GM12878 (cell line): ENCODE measurements around the gene GPT2. TPM values are rescaled to one million over a fixed set of nuclear protein-coding genes. Genes with fewer than 3 reads are reported as not detected.

Experiments used
- ATAC-seq: fragments of 200-7000 bp; cut with Tn5 transposase; 3 replicates; pipeline ENCODE4 v1.9.1; 2020; ENCODE audit warnings: mild to moderate bottlenecking, moderate library complexity
- BruUV-seq: library from RNA; stranded (reverse); fragments of 400-500 nt; replicated peaks from 2 replicates; lab custom pipeline; 2021; lab: Mats Ljungman, UMichigan
- CTCF ChIA-PET: fragments of 300-600 bp; sonication (Branson Sonifier 250); formaldehyde crosslinking; extraction: SDS; loops from one replicate; lab custom pipeline; 2021; ENCODE audit warnings: inconsistent platforms; lab: Yijun Ruan, JAX
- POLR2A ChIA-PET: fragments of 350-600 bp; formaldehyde crosslinking; extraction: SDS; loops from one replicate; lab custom pipeline; 2021; ENCODE audit warnings: inconsistent platforms; lab: Charles Lee
- RAD21 ChIA-PET: fragments of 300-600 bp; sonication (Branson Sonifier 250); formaldehyde crosslinking; loops from one replicate; lab custom pipeline; 2023; ENCODE audit warnings: antibody characterized with exemption; ENCODE audit not compliant: unreplicated experiment; lab: Charles Lee
- SMC1A ChIA-PET: fragments of 300-600 bp; sonication (Branson Sonifier 250); formaldehyde crosslinking; loops from one replicate; lab custom pipeline; 2023; ENCODE audit not compliant: unreplicated experiment, uncharacterized antibody; lab: Charles Lee
- DNase-seq: peaks from one replicate; pipeline ENCODE4 v3.0.0-alpha.2; 2011; ENCODE audit warnings: low read depth, low spot score
- FAIRE-seq: peaks from 3 replicates; lab custom pipeline; 2011; peaks lifted over from hg19 to GRCh38; lab: Jason Lieb, UNC
- H2AFZ ChIP-seq: 2 replicates; pipeline ENCODE4 v1.6.0; 2011; ENCODE audit warnings: low read depth, low read length, control low read depth; ENCODE audit not compliant: control insufficient read depth
- H3K27ac ChIP-seq: 2 replicates; pipeline ENCODE4 v1.5.1; 2011; ENCODE audit warnings: control low read depth; ENCODE audit not compliant: control insufficient read depth, insufficient read depth
- H3K27me3 ChIP-seq, 2 experiments: replicated peaks in 1 of 2; 2 replicates each; pipeline versions ENCODE4 v1.6.0 to v1.6.1; 2011; ENCODE audit warnings: low read length in 1 of 2; ENCODE audit not compliant: control insufficient read depth in 2 of 2, insufficient read depth in 2 of 2
- H3K36me3 ChIP-seq, 2 experiments: 2 replicates each; pipeline ENCODE4 v1.5.1; 2011; ENCODE audit warnings: low read length in 1 of 2; ENCODE audit not compliant: control insufficient read depth in 2 of 2, insufficient read depth in 2 of 2
- H3K4me1 ChIP-seq: 2 replicates; pipeline ENCODE4 v1.6.1; 2011; ENCODE audit warnings: mild to moderate bottlenecking, low read length, moderate library complexity, mixed read lengths; ENCODE audit not compliant: control insufficient read depth, insufficient read depth
- H3K4me2 ChIP-seq: 2 replicates; pipeline ENCODE4 v1.6.0; 2011; ENCODE audit warnings: control low read depth; ENCODE audit not compliant: control insufficient read depth, insufficient read depth
- H3K4me3 ChIP-seq: fragments of 200-600 bp; sonication (generic); 2 replicates; pipeline ENCODE4 v1.5.1; 2016
- H3K79me2 ChIP-seq: 2 replicates; pipeline ENCODE4 v1.6.0; 2011; ENCODE audit warnings: low read length; ENCODE audit not compliant: control insufficient read depth, insufficient read depth
- H3K9ac ChIP-seq: 2 replicates; pipeline ENCODE4 v1.8.0; 2011; ENCODE audit warnings: low read length, control low read depth, mixed read lengths; ENCODE audit not compliant: control insufficient read depth, insufficient read depth
- H3K9me3 ChIP-seq: replicated peaks from 3 replicates; pipeline ENCODE4 v1.5.1; 2011; ENCODE audit warnings: mild to moderate bottlenecking, low read length; ENCODE audit not compliant: control insufficient read depth, insufficient read depth
- H4K20me1 ChIP-seq: 2 replicates; pipeline ENCODE4 v1.6.0; 2011; ENCODE audit not compliant: control insufficient read depth, insufficient read depth
- ATF3 ChIP-seq: IDR thresholded peaks from 2 replicates; pipeline ENCODE4 v1.6.1; 2011; ENCODE audit warnings: low read depth, mild to moderate bottlenecking, low read length, moderate library complexity, borderline replicate concordance; ENCODE audit errors: extremely low read depth
- CEBPZ ChIP-seq: fragments of 150-350 bp; IDR thresholded peaks from 2 replicates; pipeline ENCODE4 v1.6.1; 2016; ENCODE audit warnings: low read depth, low read length
- E2F4 ChIP-seq: IDR thresholded peaks from 2 replicates; pipeline ENCODE4 v1.6.1; 2012; ENCODE audit warnings: low read depth, low read length, improper control_type of control experiment
- SMAD1 ChIP-seq: fragments of 450-650 bp; IDR thresholded peaks from 2 replicates; pipeline ENCODE4 v1.6.1; 2018; ENCODE audit warnings: mild to moderate bottlenecking, low read depth; ENCODE audit not compliant: partially characterized antibody
- SMC3 ChIP-seq: IDR thresholded peaks from 2 replicates; pipeline ENCODE4 v1.6.1; 2011; ENCODE audit warnings: low read length, improper control_type of control experiment, borderline replicate concordance
- SPI1 ChIP-seq: IDR thresholded peaks from 2 replicates; pipeline ENCODE4 v1.6.1; 2011; ENCODE audit warnings: low read depth, mild to moderate bottlenecking, low read length, moderate library complexity, borderline replicate concordance; ENCODE audit not compliant: insufficient read depth
- TCF12 ChIP-seq: IDR thresholded peaks from 2 replicates; pipeline ENCODE4 v1.6.1; 2011; ENCODE audit warnings: low read depth, mild to moderate bottlenecking, low read length
- WGBS: methylation state at CpG from one replicate; pipeline ENCODE4 v1.1.6; 2016; ENCODE audit warnings: low lambda C conversion rate; ENCODE audit not compliant: insufficient replicate concordance, insufficient coverage; ENCODE audit errors: missing lambda C conversion rate; 5-methylcytosine and 5-hydroxymethylcytosine counted together
- in situ Hi-C: fragments of 300-500 bp; cut with MboI; formaldehyde crosslinking; loops from 9 replicates; pipeline ENCODE4 v1.14.3; 2018; ENCODE audit warnings: mixed read lengths
- intact Hi-C: fragments of 100-400 bp; cut with micrococcal nuclease; formaldehyde crosslinking; loops from one replicate; pipeline ENCODE4 v1.14.2; 2022; ENCODE audit not compliant: unreplicated experiment
- polyA plus RNA-seq, 11 experiments: library from polyadenylated mRNA; depleted of rRNA in 4 of 11; unstranded in 6 of 11; stranded (reverse) in 5 of 11; fragments of >200 nt; fragmentation: Nextera tagmentation in 4 of 11; fragmentation: Illumina TruSeq in 1 of 11; extraction: Ambion mirVana in 4 of 11; extraction: Trizol in 1 of 11; gene quantifications; 1 replicate in 1 of 11; 2 replicates in 10 of 11; pipeline versions ENCODE4 v1.2.1 to v1.2.3, GENCODE V29; 2011 to 2016; ENCODE audit warnings: inconsistent platforms in 2 of 11, missing spikeins in 2 of 11, low read depth in 1 of 11
- total RNA-seq, 4 experiments: library from RNA; depleted of rRNA in 3 of 4; stranded (reverse); fragments of >200 nt in 3 of 4; fragmentation: Illumina TruSeq in 1 of 4; extraction: Trizol in 1 of 4; gene quantifications; 2 replicates each; pipeline versions ENCODE4 v1.2.1 to v1.2.3, GENCODE V29; 2013 to 2021
- TF ChIP-seq, protein P1 (sequence below): fragments of 450-650 bp; IDR thresholded peaks from 2 replicates; pipeline ENCODE4 v1.6.1; 2017; ENCODE audit warnings: mild to moderate bottlenecking, low read depth, inconsistent platforms; ENCODE audit not compliant: poor library complexity, severe bottlenecking
- TF ChIP-seq, protein P2 (sequence below): fragments of 150-350 bp; IDR thresholded peaks from 2 replicates; pipeline ENCODE4 v1.6.1; 2014; ENCODE audit warnings: mild to moderate bottlenecking, low read depth, low read length

Gene GPT2
- total and polyA plus RNA-seq, 10 of the 15 experiments (the other 5 are each of a cell fraction or from before 2014, with no cell fraction given): 0.45 to 9.9 (median 4.3) TPM

DNA sequence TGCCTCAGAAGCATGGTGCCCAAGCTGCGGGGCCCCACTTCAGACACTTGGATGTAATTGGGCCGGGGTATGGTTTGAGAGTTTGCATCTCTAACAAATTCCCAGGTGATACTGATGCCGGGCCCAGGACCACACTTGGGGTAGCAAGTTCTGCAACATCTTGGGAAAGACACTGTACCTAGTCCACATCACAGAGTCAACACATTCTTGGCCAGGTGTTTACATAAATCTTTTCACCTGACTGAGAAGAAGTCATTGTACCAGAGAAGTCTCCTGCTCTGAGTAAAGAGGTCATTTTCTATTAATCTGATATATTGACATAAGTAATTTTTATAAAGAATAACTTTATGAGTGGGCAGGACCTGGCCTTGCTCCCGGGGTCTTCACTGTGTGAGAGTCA, 27.5 kb downstream of the GPT2 start (continued):
- TF ChIP-seq, protein P1, sequence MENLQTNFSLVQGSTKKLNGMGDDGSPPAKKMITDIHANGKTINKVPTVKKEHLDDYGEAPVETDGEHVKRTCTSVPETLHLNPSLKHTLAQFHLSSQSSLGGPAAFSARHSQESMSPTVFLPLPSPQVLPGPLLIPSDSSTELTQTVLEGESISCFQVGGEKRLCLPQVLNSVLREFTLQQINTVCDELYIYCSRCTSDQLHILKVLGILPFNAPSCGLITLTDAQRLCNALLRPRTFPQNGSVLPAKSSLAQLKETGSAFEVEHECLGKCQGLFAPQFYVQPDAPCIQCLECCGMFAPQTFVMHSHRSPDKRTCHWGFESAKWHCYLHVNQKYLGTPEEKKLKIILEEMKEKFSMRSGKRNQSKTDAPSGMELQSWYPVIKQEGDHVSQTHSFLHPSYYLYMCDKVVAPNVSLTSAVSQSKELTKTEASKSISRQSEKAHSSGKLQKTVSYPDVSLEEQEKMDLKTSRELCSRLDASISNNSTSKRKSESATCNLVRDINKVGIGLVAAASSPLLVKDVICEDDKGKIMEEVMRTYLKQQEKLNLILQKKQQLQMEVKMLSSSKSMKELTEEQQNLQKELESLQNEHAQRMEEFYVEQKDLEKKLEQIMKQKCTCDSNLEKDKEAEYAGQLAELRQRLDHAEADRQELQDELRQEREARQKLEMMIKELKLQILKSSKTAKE: no peak

DNA sequence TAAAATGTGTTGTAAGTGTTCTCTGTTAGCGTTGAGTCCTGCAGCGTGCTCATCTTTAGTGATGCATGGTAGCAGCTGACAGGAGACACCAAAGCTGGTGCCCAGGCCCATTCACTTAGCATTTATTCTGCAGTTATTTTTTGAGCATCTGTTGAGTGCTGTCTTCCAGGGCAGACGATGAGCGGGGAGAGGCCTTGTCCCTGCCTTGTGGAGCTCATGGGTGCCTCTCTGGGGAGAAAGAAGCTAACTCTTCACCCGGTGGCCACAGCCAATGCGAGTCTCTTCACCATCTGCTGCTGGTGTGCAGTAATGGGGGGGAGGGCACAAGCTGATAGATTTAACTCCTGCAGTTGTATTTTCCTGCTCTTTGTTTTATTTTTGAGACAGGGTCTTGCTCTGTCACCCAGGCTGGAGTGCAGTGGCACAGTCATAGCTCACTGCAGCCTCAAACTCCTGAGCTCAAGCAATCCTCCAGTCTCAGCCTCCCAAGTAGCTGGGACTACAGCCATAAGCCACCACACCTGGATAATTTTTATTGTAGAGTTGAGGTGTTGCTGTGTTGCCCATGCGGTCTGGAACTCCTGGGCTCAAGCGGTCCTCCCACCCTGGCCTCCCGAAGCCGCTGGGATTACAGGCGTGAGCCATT, 30.5 kb downstream of the GPT2 start:
- BruUV-seq: no TSS peak
- Histone ChIP-seq H3K4me1 (peaks cover 33% of the 10 kb centered on the region), H4K20me1 (no peaks in the 10 kb centered on the region), H3K9ac (no peak overlapping the region), H3K9me3 (no peaks in the 10 kb centered on the region), H2AFZ (no peak overlapping the region), H3K27ac (no peak overlapping the region)
- intact Hi-C loops: no loop called here
- no peak for FAIRE-seq
- TF ChIP-seq SPI1 (no peak), CEBPZ (no peak), SMAD1 (no peak), ATF3 (no peak), E2F4 (no peak), TCF12 (no peak), SMC3 (no peak)
- TF ChIP-seq, protein P2, sequence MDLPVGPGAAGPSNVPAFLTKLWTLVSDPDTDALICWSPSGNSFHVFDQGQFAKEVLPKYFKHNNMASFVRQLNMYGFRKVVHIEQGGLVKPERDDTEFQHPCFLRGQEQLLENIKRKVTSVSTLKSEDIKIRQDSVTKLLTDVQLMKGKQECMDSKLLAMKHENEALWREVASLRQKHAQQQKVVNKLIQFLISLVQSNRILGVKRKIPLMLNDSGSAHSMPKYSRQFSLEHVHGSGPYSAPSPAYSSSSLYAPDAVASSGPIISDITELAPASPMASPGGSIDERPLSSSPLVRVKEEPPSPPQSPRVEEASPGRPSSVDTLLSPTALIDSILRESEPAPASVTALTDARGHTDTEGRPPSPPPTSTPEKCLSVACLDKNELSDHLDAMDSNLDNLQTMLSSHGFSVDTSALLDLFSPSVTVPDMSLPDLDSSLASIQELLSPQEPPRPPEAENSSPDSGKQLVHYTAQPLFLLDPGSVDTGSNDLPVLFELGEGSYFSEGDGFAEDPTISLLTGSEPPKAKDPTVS: no peak
- TF ChIP-seq, all 136 proteins: peak for 0
- H3K4me2 ChIP-seq: no peak overlapping the region
- H3K79me2 ChIP-seq: no peaks in the 10 kb centered on the region
- 85% methylated on average over 11 of the region's 11 CpGs for WGBS
- no peak overlapping the region for H3K4me3 ChIP-seq
- in situ Hi-C loops: no loop called here
- SMC1A ChIA-PET: interaction anchor here (1.4 to 7.9 kb wide), 3 partner anchors 61 to 240 kb away, joined by 3 to 45 read pairs (median 13); no protein-coding TSS in a partner anchor
- H3K27me3 ChIP-seq: no peaks in the 10 kb centered on the region
- ATAC-seq (no peak), DNase-seq (no peak)
- CTCF ChIA-PET: interaction anchor here (0.8 to 12.5 kb wide), 5 partner anchors 13 to 241 kb away, joined by 3 to 217 read pairs (median 6); no protein-coding TSS in a partner anchor
- RAD21 ChIA-PET: interaction anchor here (1.3 kb wide), 1 partner anchor 61 kb away, joined by 6 read pairs; no protein-coding TSS in a partner anchor
- POLR2A ChIA-PET: interaction anchor here (0.6 kb wide), 1 partner anchor 72 kb away, joined by 3 read pairs; no protein-coding TSS in a partner anchor
- peaks cover 0 to 3% of the 10 kb centered on the region in 2 experiments; a peak in 2 of 4 replicates for H3K36me3 ChIP-seq
